Measurements from ENCODE around the gene CACUL1.
"Not testable (repeated sequence)": the region's sequence is repeated elsewhere in the genome, so short reads cannot be mapped to it uniquely, and the experiment has no call there.

Gene CACUL1

GRCh38 chr10:118768041-118768919 is 13.5 kb upstream of the CACUL1 start:
- no peak for DNase-seq

DNA sequence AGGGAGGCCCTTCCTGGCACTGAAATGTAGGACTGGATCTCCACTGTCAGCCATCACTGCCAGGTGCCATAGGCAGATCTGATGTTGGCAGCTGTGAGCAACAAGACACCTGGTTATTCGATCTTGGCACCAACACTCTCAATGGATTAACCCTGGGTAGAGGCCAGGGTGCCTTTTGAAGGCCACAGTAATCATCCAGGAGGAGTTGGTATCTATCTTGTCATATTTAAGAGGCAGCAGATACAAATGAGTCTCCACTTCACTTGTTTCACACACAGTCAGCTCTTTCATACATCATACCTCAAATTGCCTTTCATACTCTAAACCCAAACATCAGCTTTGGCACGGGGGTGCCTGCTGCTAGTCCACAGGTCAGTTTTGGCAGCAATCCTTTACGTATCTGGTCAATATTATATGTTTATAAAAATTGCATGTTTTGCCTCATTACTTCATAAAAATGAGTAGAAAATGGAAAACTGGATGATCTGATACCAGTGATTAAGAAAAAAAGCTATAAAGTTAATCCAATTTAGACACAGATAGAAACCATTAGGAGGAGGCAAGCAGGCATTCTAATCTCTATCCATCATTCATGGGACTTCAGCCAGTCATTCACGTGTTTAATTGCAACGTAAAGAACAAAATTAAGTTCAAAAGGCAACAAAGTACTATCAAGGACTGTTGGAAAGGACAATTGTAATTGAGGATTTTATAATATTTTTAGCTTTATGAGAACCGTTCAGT is 12.7 kb upstream of the CACUL1 start:
- DNase-seq = no peak

DNA sequence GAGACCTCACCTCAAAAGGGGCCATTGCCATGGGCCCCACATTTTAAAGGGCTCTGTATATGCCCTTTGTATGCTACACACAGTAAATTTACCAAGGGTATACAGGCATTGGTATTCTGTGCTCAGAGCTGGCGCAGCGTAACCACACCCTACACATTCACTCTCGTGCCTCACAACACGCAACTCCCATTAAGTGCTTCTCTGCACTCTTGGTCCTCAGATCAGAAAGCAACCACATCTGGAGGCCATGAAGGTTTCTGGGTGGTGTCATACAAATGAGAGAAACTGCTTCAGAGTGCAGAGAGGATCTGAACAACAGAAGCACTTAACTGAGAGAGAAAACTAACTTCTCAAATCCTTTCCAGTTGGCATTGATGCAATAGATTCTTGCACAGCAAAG is 9.4 kb upstream of the CACUL1 start:
- DNase-seq = no peak

- no peak for DNase-seq
Observed at GRCh38 chr10:118763202-118763988, 8.6 kb upstream of the CACUL1 start.

- no peak for DNase-seq
Observed at GRCh38 chr10:118760265-118760664, 5.5 kb upstream of the CACUL1 start.

GRCh38 chr10:118758449-118758848 is 3.7 kb upstream of the CACUL1 start:
- DNase-seq = no peak

GRCh38 chr10:118754229-118754555 is 578 bp downstream of the CACUL1 start:
- DNase-seq = no peak

DNA sequence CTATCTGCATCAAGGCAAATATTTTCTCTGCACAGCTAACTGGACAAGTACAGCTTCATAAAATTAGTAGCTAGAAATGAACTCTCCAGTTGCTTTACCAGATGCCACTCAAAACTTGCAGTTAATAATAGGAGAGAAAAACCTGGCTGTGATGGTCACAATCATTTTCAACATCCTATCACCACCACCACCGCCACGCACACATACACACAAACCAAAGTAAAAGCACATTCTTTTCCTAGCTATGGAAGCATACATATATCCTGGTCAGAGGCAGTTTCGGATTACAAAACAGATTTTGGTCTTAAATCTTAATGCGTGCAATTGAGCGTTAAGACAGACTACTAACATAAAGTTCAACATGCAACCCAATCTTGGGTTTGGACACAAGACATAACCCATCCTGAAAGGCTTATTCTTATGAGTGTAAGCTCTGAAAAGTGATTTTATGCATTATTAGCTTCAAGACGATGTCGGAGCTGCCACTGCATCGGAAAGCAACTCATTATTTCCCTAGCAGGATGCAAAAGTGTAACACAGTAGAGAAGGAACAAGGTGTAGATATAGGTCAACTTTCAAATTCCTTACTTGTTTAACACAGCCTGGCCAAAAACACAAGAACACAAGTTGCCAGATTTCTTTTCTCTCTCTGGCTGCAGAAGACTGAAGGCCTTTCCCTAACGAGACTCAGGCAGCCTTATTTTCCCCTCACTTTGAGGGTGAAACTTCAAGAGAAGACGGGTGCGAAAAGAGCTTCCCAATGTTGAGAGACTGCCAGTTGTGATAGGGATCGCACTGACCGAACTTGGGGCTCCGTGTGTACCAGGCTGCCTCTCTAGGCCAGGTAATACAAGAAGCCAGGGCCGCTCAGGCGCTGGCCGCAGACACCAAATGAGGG is 1.2 kb downstream of the CACUL1 start:
- DNase-seq = no peak

DNA sequence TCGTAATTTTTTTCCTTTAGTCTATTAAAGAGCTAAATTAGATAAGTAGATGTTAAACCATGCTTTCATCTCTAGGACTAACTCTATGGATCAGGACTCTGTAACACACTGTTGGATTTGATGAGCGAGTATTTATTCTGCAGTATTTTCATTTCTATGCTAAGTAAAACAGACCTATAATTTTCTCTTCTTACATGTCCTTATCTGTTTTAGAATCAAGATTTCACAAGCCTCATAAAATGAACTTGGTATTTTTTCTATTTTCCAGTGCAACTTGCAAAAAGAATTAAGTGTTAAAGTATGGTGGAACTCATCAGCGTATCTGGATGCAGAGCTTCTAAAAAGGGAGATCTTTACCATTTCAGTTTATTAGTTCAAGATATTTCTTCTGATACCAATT is 2.4 kb downstream of the CACUL1 start:
- DNase-seq = no peak

- DNase-seq = no peak
Observed at GRCh38 chr10:118751265-118751664, 3.5 kb downstream of the CACUL1 start.

GRCh38 chr10:118748041-118748440 is 6.7 kb downstream of the CACUL1 start:
- DNase-seq = no peak

DNA sequence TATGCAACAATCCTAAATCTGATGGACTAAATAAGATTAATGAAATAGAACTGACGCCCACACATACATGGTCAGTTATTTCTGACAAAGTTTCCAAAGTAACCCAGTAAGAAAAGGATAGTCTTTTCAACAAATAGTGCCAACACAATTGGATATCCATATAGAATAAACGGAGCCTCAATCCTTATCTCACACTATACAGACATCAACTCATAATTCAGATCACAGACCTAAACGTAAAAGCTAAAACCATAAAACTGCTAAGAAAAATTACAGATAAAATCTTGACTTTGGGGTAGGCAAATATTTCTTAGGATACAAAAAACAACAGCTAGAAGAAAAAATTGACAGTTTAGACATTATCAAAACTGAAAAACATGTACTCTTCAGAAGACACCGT is 8.5 kb downstream of the CACUL1 start:
- no peak for DNase-seq

- DNase-seq = no peak
Observed at GRCh38 chr10:118745056-118745455, 9.7 kb downstream of the CACUL1 start.

DNA sequence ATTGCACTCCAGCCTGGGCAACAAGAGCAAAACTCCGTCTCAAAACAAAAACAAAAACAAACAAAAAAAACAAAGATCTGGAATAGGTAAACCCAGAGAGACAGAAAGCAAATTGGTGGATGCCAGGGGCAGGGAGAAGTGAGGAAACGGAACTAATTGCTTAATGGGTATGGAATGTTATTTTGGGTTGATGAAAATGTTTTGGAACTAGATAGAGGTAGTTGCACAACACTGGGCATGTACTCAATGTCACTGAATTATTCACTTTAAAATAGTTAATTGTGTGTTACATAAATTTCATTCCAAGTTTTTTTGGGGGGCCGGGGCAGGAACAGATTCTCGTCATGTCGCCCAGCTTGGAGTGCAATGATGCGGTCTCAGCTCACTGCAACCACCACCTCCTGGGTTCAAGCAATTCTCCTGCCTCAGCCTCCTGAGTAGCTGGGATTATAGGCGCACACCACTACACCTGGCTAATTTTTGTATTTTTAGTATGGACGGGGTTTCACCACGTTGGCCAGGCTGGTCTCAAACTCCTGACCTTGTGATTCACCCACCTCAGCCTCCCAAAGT is 10.3 kb downstream of the CACUL1 start:
- not testable (repeated sequence) for DNase-seq

- DNase-seq = no peak
Observed at GRCh38 chr10:118742782-118743181, 12.0 kb downstream of the CACUL1 start.

DNA sequence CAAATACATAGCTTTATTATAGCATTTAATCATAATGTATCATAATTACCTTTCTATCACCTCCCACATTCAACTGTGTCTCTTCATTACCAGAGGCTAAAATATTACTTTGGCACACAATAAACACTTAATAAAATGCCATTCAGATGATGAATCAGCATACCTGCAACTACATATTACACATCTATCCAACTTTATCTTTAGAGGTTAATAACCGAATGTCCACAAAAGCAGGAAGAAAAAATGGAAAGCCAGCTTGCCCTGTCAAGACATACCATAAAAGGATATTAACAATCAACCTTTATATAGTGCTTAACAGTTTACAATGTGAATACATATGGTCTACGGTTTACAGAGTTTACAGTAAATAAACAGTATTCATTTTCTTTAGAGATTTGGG is 12.7 kb downstream of the CACUL1 start:
- no peak for DNase-seq

DNA sequence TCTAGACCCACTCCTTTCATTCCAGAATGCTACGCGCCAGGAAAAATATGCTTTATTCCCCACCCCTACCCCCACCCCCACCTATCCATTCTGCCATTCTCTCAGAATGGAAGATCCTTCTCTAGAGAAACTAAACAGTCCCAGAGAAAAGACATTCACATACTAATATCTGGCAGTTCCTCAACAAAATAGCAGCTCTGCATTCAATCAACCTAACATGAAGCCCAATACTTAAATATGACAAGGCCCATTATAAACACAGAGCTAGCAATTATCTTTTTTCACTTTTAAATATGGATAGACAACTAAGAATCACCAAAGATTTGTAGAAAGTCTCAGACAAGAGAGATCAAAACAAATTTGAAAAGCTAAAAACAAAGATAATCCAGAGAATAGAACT is 16.4 kb downstream of the CACUL1 start:
- no peak for DNase-seq

- DNase-seq = no peak
Observed at GRCh38 chr10:118737603-118738302, 17.0 kb downstream of the CACUL1 start.

DNA sequence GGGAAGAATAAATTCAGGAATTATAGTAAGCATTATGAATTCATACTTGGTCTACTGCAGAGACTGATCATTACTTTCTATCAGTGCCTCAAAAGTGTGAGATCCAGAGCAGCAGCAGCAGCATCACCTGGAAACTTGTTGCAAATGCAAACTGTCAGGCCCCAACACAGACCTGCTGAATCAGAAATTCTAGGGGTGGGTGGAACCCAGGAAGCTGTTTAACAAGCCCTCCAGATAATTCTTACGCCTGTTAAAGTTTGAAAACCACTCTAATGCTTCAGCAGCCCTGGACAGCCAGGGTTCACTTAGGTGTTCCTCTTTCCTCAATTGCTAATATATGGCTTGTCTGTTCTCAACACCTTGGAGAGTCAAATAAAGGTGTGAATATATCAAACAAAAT is 19.5 kb downstream of the CACUL1 start:
- DNase-seq = no peak

DNA sequence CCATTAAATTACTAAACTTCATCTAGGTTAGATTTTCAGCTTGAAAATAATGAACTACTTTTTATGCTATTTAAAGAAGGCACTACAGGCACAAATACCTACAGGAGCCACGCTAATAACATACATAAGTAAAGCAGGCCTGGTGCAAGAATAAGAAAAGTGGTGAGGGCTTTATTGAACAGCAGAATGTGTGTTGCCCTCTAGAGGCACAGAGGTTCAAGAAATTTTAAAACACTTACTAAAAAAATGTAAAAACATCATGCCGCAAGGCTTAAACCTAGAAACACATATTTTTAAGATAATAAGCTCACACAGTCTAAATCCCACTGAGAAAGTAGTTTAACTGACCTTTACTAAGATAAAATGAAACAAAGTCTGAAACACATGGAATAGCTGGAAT is 20.3 kb downstream of the CACUL1 start:
- no peak for DNase-seq

All from NCI-H2081 treated with DMSO at 0.1 percent for 48 hours (cell line).